Measurements from ENCODE around the gene GINS3.
"Not testable (repeated sequence)": the region's sequence is repeated elsewhere in the genome, so short reads cannot be mapped to it uniquely, and the experiment has no call there.

The GINS3 gene

GRCh38 chr16:58393138-58393504 is 850 bp downstream of the GINS3 start:
- no peak for DNase-seq

GRCh38 chr16:58396897-58397296 is 4.6 kb downstream of the GINS3 start:
- DNase-seq: not testable (repeated sequence)

- DNase-seq: no peak
Observed at GRCh38 chr16:58399718-58400633, 7.7 kb downstream of the GINS3 start.

GRCh38 chr16:58401305-58401704 is 9.0 kb downstream of the GINS3 start:
- DNase-seq: not testable (repeated sequence)

GRCh38 chr16:58402796-58403195 is 10.5 kb downstream of the GINS3 start:
- no peak for DNase-seq

- no peak for DNase-seq
Observed at GRCh38 chr16:58409316-58409973, 17.2 kb downstream of the GINS3 start.

GRCh38 chr16:58411336-58411735 is 19.1 kb downstream of the GINS3 start:
- no peak for DNase-seq

GRCh38 chr16:58411736-58412614 is 19.7 kb downstream of the GINS3 start:
- DNase-seq: no peak

- DNase-seq: not testable (repeated sequence)
Observed at GRCh38 chr16:58412615-58412970, 20.3 kb downstream of the GINS3 start.

GRCh38 chr16:58413359-58413758 is 21.1 kb downstream of the GINS3 start:
- DNase-seq: no peak

- no peak for DNase-seq
Observed at GRCh38 chr16:58415003-58415402, 22.7 kb downstream of the GINS3 start.

GRCh38 chr16:58415961-58416360 is 23.7 kb downstream of the GINS3 start:
- not testable (repeated sequence) for DNase-seq

- DNase-seq: no peak
Observed at GRCh38 chr16:58417035-58417434, 24.8 kb downstream of the GINS3 start.

- no peak for DNase-seq
Observed at GRCh38 chr16:58417600-58417999, 25.3 kb downstream of the GINS3 start.

- DNase-seq: no peak
Observed at GRCh38 chr16:58418026-58418425, 25.8 kb downstream of the GINS3 start.

GRCh38 chr16:58418601-58419000 is 26.3 kb downstream of the GINS3 start:
- no peak for DNase-seq

GRCh38 chr16:58419241-58419990 is 27.1 kb downstream of the GINS3 start:
- DNase-seq: no peak

- DNase-seq: no peak
Observed at GRCh38 chr16:58421059-58421458, 28.8 kb downstream of the GINS3 start.

- DNase-seq: no peak
Observed at GRCh38 chr16:58421529-58421928, 29.3 kb downstream of the GINS3 start.

GRCh38 chr16:58422809-58423208 is 30.5 kb downstream of the GINS3 start:
- DNase-seq: no peak

GRCh38 chr16:58425245-58425644 is 33.0 kb downstream of the GINS3 start:
- no peak for DNase-seq

- DNase-seq: no peak
Observed at GRCh38 chr16:58425756-58426494, 33.7 kb downstream of the GINS3 start.

All from activated CD4-positive, alpha-beta T cell treated with anti-CD3 and anti-CD28 coated beads, Interleukin-2, amount 50 U/mL, for 4 hours (primary cell).